Middle frontal gyrus (tissue), 1 donor: ENCODE measurements around the gene BTBD3.

Source experiments
- DNase-seq: peaks from one replicate; pipeline ENCODE4 v3.0.0-alpha.2; 2015; ENCODE audit warnings: low spot score; ENCODE audit errors: extremely low spot score

The BTBD3 gene

GRCh38 chr20:11912659-11913415 is 4.9 kb upstream of the BTBD3 start:
- no peak for DNase-seq

- no peak for DNase-seq
These were observed 725 bp downstream of the BTBD3 start for GRCh38 chr20:11918391-11918845.

GRCh38 chr20:11918981-11919380 is 1.3 kb downstream of the BTBD3 start:
- no peak for DNase-seq

- no peak for DNase-seq
These were observed 1.9 kb downstream of the BTBD3 start for GRCh38 chr20:11919581-11919980.

GRCh38 chr20:11920083-11920482 is 2.4 kb downstream of the BTBD3 start:
- DNase-seq, result no peak

GRCh38 chr20:11921321-11921720 is 3.6 kb downstream of the BTBD3 start:
- DNase-seq, result no peak

- DNase-seq, result no peak
These were observed 4.9 kb downstream of the BTBD3 start for GRCh38 chr20:11922561-11922960.

- DNase-seq, result no peak
These were observed 7.2 kb downstream of the BTBD3 start for GRCh38 chr20:11924923-11925322.

- no peak for DNase-seq
These were observed 8.8 kb downstream of the BTBD3 start for GRCh38 chr20:11926292-11926998.

GRCh38 chr20:11929947-11930346 is 12.3 kb downstream of the BTBD3 start:
- no peak for DNase-seq

GRCh38 chr20:11935212-11936154 is 17.8 kb downstream of the BTBD3 start:
- no peak for DNase-seq

GRCh38 chr20:11936157-11936556 is 18.5 kb downstream of the BTBD3 start:
- DNase-seq, result no peak

GRCh38 chr20:11937230-11937629 is 19.5 kb downstream of the BTBD3 start:
- no peak for DNase-seq

GRCh38 chr20:11941593-11942246 is 24.0 kb downstream of the BTBD3 start:
- no peak for DNase-seq

GRCh38 chr20:11943778-11944177 is 26.1 kb downstream of the BTBD3 start:
- DNase-seq, result no peak

- DNase-seq, result no peak
These were observed 31.1 kb downstream of the BTBD3 start for GRCh38 chr20:11948806-11949205.

- DNase-seq, result no peak
These were observed 32.0 kb downstream of the BTBD3 start for GRCh38 chr20:11949711-11950110.

GRCh38 chr20:11951696-11952095 is 34.0 kb downstream of the BTBD3 start:
- DNase-seq, result no peak

GRCh38 chr20:11952639-11953038 is 34.9 kb downstream of the BTBD3 start:
- DNase-seq, result no peak

- DNase-seq, result no peak
These were observed 40.2 kb downstream of the BTBD3 start for GRCh38 chr20:11957911-11958310.

GRCh38 chr20:11958855-11959254 is 41.2 kb downstream of the BTBD3 start:
- no peak for DNase-seq
